Uterus (tissue), 4 donors: ENCODE measurements around the gene CST9. TPM values are rescaled to one million over a fixed set of nuclear protein-coding genes. Genes with fewer than 3 reads are reported as not detected.

ENCODE experiments used
- DNase-seq, 2 donors: peaks; one replicate each; pipeline ENCODE4 v3.0.0-alpha.2; 2019 to 2020
- H3K27ac ChIP-seq, 2 donors: fragments of 200-600 bp; sonication (generic); 1 replicate in 1 of 2; 2 replicates in 1 of 2; pipeline ENCODE4 v1.5.1; 2016 to 2018
- H3K27me3 ChIP-seq, 2 donors: fragments of 200-600 bp; sonication (generic); one replicate each; pipeline ENCODE4 v1.5.1; 2018 to 2019; ENCODE audit warnings: control low read depth in 1 of 2
- H3K36me3 ChIP-seq, 2 donors: fragments of 200-600 bp; sonication (generic); one replicate each; pipeline ENCODE4 v1.5.1; 2019; ENCODE audit warnings: control low read depth in 1 of 2
- H3K4me1 ChIP-seq, 2 donors: fragments of 200-600 bp; sonication (generic); one replicate each; pipeline ENCODE4 v1.5.1; 2018 to 2019; ENCODE audit warnings: control low read depth in 1 of 2
- H3K4me3 ChIP-seq, 2 donors: fragments of 200-600 bp; sonication (generic); 1 replicate in 1 of 2; 2 replicates in 1 of 2; pipeline ENCODE4 v1.5.1; 2018 to 2019; ENCODE audit warnings: mild to moderate bottlenecking in 1 of 2
- H3K9me3 ChIP-seq, 2 donors: fragments of 200-600 bp; sonication (generic); one replicate each; pipeline ENCODE4 v1.5.1; 2019; ENCODE audit warnings: control low read depth in 1 of 2
- CTCF ChIP-seq, 4 experiments: fragments of 200-600 bp in 2 of 4; fragments of 450-650 bp in 2 of 4; sonication (generic) in 2 of 4; IDR thresholded peaks; one replicate each; pipeline ENCODE4 v1.5.1; 2016 to 2019; ENCODE audit warnings: antibody characterized with exemption in 4 of 4, mild to moderate bottlenecking in 2 of 4, moderate library complexity in 1 of 4
- POLR2A ChIP-seq, 2 donors: fragments of 450-650 bp; IDR thresholded peaks; one replicate each; pipeline ENCODE4 v1.6.1; 2016; ENCODE audit warnings: antibody characterized with exemption in 2 of 2, mild to moderate bottlenecking in 1 of 2, moderate library complexity in 1 of 2
- intact Hi-C: fragments of 100-400 bp; cut with DNase I; formaldehyde crosslinking; loops from one replicate; pipeline ENCODE4 v1.15.1; 2023; ENCODE audit warnings: low total_unique reads
- total RNA-seq, 4 donors: library from RNA; depleted of rRNA in 3 of 4; stranded (reverse); fragments of >200 nt in 3 of 4; gene quantifications; one replicate each; pipeline versions ENCODE4 v1.1.0 to v1.2.4, GENCODE V29; 2014 to 2023
- donor health status: DM: yes; HTN: yes; CAD: no.

The CST9 gene
- total RNA-seq, 4 donors from 2014 or later = not detected

GRCh38 chr20:23614163-23614562 is 8.4 kb upstream of the CST9 start:
- peak overlapping the region; percentile 29 to 38 for H3K27ac ChIP-seq
- no peaks in the 10 kb centered on the region for H3K4me1 ChIP-seq
- no peaks in the 10 kb centered on the region for H3K36me3 ChIP-seq
- H3K27me3 ChIP-seq = no peaks in the 10 kb centered on the region
- H3K9me3 ChIP-seq = no peaks in the 10 kb centered on the region
- DNase-seq = no peak
- intact Hi-C loops = no loop called here
- no peak for TF ChIP-seq POLR2A (IDR thresholded peaks at IDR 0.05)
- TF ChIP-seq CTCF (IDR thresholded peaks at IDR 0.05) = no peak
- H3K4me3 ChIP-seq = no peak overlapping the region

GRCh38 chr20:23613676-23614075 is 8.0 kb upstream of the CST9 start:
- intact Hi-C loops = no loop called here
- H3K36me3 ChIP-seq = no peaks in the 10 kb centered on the region
- no peak overlapping the region for H3K4me3 ChIP-seq
- no peaks in the 10 kb centered on the region for H3K4me1 ChIP-seq
- TF ChIP-seq POLR2A (IDR thresholded peaks at IDR 0.05) = no peak
- no peak for TF ChIP-seq CTCF (IDR thresholded peaks at IDR 0.05)
- H3K9me3 ChIP-seq = no peaks in the 10 kb centered on the region
- H3K27ac ChIP-seq = peak overlapping the region; percentile 29 to 38
- DNase-seq = peak; percentile 40 to 59
- no peaks in the 10 kb centered on the region for H3K27me3 ChIP-seq

GRCh38 chr20:23612396-23612795 is 6.7 kb upstream of the CST9 start:
- Histone ChIP-seq H3K27me3 (no peaks in the 10 kb centered on the region), H3K27ac (peak overlapping the region in 1 of 2 donors; percentile 29), H3K36me3 (no peaks in the 10 kb centered on the region), H3K9me3 (no peaks in the 10 kb centered on the region), H3K4me1 (no peaks in the 10 kb centered on the region), H3K4me3 (no peak overlapping the region)
- no peak for TF ChIP-seq CTCF (IDR thresholded peaks at IDR 0.05)
- no peak for TF ChIP-seq POLR2A (IDR thresholded peaks at IDR 0.05)
- DNase-seq = no peak
- intact Hi-C loops = no loop called here

- Histone ChIP-seq H3K9me3 (no peaks in the 10 kb centered on the region), H3K4me1 (no peaks in the 10 kb centered on the region), H3K27ac (no peak overlapping the region), H3K4me3 (no peak overlapping the region), H3K27me3 (no peaks in the 10 kb centered on the region), H3K36me3 (no peaks in the 10 kb centered on the region)
- intact Hi-C loops = loop anchor here (10.0 kb wide), 1 partner anchor 165 kb away; no protein-coding TSS in a partner anchor
- no peak for DNase-seq
- TF ChIP-seq POLR2A (IDR thresholded peaks at IDR 0.05) = no peak
- TF ChIP-seq CTCF (IDR thresholded peaks at IDR 0.05) = no peak
Observed at GRCh38 chr20:23609486-23610109, 3.9 kb upstream of the CST9 start.

- no peak overlapping the region for H3K27ac ChIP-seq
Observed at GRCh38 chr20:23608251-23608846, 2.6 kb upstream of the CST9 start.

More at GRCh38 chr20:23608251-23608846, 2.6 kb upstream of the CST9 start:
- intact Hi-C loops = loop anchor here (10.0 kb wide), 1 partner anchor 164 kb away; no protein-coding TSS in a partner anchor
- no peak overlapping the region for H3K4me3 ChIP-seq
- H3K27me3 ChIP-seq = no peaks in the 10 kb centered on the region
- H3K4me1 ChIP-seq = no peaks in the 10 kb centered on the region
- H3K9me3 ChIP-seq = no peaks in the 10 kb centered on the region
- H3K36me3 ChIP-seq = no peaks in the 10 kb centered on the region
- TF ChIP-seq CTCF (IDR thresholded peaks at IDR 0.05) = no peak
- no peak for TF ChIP-seq POLR2A (IDR thresholded peaks at IDR 0.05)
- no peak for DNase-seq
